Right hindlimb (tissue), 1 donor: ENCODE measurements around the gene RXFP4.
"Not testable (repeated sequence)": the region's sequence is repeated elsewhere in the genome, so short reads cannot be mapped to it uniquely, and the experiment has no call there.

ENCODE experiments used
- DNase-seq: peaks from one replicate; pipeline ENCODE4 v3.0.0-alpha.2; 2018

Gene RXFP4

DNA sequence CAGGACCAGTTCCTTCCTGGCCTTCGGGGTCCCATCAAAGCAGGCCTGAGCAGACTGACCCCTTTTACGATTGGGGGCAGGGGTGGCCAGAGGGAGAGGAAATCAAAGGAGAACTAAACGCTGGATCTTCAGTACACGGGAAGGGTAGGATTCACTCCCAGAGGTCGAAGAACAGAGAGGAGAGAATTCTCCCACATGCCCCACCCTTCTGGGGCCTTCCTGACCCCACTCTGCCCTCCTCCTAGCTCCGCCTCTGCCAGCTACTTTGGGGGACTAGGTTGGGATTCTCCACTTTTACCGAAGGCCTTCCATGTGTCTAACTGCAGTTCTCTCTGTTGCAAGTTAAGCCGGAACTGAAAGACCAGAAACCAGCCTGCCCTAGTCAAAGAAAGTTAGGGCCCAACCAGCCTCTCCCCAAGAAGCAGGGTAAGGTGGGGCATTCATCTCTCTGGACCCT is 37.6 kb downstream of the RXFP4 start:
- no peak for DNase-seq

DNA sequence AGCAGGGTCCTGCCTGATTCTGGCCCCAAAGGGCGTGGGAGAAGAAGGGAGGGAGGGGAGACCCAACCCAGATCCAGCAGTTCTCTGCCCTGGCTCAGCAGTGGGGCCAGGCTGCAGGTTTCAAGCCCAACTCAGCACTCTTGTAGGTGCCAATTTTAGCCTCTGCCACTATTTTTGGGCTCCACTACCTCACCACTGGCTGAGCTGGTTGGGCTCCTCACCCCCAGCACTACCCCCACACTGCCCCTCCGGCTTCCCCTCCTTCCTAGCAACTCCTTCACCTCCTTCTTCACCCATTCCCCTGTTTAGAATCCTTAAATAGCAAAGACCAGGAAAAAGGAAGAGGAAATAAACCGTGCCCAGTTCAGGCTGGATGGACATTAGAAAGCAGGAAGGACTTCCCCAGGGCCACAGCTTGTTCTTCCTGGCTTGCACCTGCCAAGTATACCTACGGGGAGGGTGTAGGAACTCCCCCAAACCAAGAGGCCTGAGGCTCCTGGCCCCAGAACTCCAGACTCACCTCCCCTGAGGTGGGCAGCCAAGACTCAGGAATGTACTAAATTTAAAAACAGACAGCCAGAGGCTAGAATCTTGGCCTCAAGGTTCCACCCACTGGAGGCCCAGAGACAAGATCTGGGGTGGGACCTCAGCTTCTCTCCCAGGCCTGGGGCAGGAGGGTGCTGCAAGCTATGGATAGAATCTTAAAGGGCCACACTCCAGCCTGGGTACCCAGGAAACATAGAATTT is 38.3 kb downstream of the RXFP4 start:
- DNase-seq: peak; percentile 59

DNA sequence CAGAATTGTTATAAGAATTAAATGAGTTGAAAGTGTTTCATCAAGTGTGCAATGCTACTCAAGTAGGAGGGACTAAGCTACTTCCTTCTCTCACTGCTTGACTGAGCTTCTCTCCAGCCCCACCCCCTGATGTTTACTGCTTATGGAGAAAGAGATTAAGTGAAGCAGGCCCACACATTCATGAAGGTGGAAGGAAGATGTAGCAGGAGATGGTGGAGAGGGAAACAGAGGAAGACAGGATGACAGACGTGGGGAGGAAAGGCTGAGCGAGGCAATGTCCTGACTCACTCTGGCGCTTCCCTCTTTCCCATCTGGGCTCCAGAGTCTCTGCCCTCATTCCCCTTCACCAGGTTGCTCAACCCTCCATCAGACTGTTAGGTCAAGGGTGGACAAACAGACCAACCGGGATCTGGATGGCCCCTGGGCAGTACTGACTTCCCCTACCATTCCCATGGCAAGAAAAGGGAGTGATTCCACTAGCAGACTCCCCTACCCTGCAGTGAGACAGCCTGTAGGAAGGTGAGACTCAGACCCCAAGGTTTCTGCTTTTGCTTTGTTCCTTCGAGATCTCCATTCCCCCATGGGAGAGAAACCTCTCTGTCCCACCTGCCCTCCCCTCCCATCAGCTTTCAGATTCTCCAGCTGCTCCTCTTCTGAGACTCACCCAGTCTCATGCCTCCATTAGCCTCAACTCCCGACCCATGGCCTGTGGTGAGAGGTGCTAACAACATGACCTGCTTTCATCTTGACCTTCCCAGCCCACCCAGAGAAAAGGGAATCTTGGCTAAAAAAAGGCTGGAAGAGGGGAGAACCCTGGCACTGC is 40.0 kb downstream of the RXFP4 start:
- no peak for DNase-seq

- DNase-seq: no peak
These were observed 40.7 kb downstream of the RXFP4 start for GRCh38 chr1:155982106-155982505.

GRCh38 chr1:155983191-155984024 is 42.0 kb downstream of the RXFP4 start:
- peak; percentile 92 for DNase-seq

GRCh38 chr1:155984341-155984740 is 42.9 kb downstream of the RXFP4 start:
- DNase-seq: no peak

GRCh38 chr1:155984903-155985645 is 43.6 kb downstream of the RXFP4 start:
- not testable (repeated sequence) for DNase-seq

DNA sequence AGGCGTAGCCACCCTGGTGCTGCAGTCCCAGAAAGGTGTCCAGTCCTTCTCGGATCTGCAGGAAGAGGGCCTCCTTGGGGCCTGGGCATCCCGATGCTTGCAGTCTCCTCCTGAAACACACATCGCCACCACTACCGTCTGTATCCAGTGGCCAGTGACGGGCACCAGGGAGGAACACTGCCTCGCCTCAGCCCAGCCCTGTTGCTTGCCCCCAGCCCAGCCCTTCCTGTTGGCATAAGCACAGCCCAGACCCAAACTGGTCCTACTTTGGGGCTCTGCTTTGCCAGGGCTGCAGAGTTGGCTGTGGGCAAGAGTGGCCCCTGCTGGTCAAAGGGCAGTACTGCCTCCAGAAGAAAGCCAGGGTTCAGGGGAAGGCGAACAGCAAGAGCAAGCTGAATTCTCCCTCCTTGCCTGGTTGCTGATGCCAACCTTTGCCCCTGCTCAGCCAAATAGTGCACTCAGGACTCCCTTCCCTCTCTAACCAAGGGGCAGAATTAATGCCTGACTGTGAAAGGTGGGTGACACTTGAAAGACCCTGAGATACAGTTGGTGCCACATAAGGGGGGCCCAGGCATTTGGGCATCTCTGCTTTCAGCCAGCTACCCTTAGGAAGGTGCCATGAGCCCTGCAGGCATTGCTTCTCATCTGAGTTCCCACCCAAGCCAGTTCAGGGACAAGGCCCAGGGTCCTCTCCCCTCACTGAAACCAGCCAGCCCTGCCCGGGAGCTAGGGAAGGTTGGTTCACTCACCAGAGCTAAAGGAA is 48.0 kb downstream of the RXFP4 start:
- DNase-seq: peak; percentile 83

DNA sequence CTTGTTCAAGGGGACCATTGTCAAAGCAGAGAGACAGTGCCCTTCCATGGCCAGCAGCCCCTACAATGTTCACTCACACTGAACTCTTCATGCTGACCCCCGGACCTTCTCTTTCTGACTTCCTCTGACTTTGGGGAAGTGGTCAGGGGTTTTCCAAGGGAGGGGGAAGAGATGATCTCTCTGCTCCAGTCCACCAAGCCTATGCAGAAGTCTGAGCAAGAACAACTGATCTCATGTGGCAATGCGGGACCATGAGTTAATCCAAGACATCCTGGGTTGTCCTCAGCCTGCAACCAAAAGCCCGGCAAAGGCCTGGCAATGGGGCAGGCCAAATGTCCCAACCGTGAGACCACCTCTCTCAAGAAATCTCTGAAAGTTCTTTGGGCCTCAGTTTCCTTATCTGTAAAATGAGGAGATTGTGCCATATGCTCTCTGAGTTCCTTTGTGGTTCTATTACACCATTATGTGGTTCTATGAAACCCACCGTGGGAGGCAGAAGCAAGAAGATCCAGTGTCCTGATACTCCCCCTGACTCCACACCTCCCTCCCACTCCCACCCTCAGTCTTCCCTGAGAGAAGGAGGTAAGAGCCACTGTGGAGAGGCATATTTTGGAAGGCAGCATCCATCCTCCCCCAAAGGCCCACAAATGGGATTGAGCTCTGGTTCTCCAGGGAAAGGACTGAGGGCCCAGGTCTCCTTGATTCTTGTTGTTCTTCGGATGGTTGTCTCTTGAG is 48.7 kb downstream of the RXFP4 start:
- no peak for DNase-seq
